SK-MEL-5 (cell line): Measurements from ENCODE around the gene OR2L5. TPM values are rescaled to one million over a fixed set of nuclear protein-coding genes. Genes with fewer than 3 reads are reported as not detected.

Experiments
- small RNA-seq, 2 experiments: library from RNA; depleted of rRNA; stranded (forward); fragments of <200 nt; gene quantifications; one replicate each; pipeline ENCODE3, GENCODE V24; 2014
- total RNA-seq: library from RNA; depleted of rRNA; stranded (reverse); fragments of >200 nt; shearing (Covaris generic); gene quantifications from 2 replicates; pipeline ENCODE4 v1.2.3, GENCODE V29; 2014; rRNA removed

OR2L5 gene
- total RNA-seq, 1 experiment from 2014 or later: not detected

Small RNAs within 50 kb of the gene (small RNA-seq; reads per million reads assigned to genes)
- gene RF00019: 0 reads per million in 2 experiments

Other genes with a start within 250 kb of the OR2L5 start
- gene OR14A16, start 189.5 kb upstream of the OR2L5 start, total RNA-seq: not detected in 2 replicates
- gene OR11L1, start 171.8 kb upstream of the OR2L5 start, total RNA-seq: not detected in 2 replicates
- 0.13 and 0.16 TPM in 2 replicates for gene TRIM58, start 156.5 kb upstream of the OR2L5 start, total RNA-seq
- not detected in 2 replicates for gene OR2W3, start 118.1 kb upstream of the OR2L5 start, total RNA-seq
- not detected in 2 replicates for gene OR2T8, start 93.4 kb upstream of the OR2L5 start, total RNA-seq
- gene OR2AJ1, start 88.8 kb upstream of the OR2L5 start, total RNA-seq: not detected in 2 replicates
- not detected in 2 replicates for gene OR2L8, start 64.8 kb upstream of the OR2L5 start, total RNA-seq
- gene OR2AK2, start 48.4 kb upstream of the OR2L5 start, total RNA-seq: not detected in 2 replicates
- gene OR2L2, start 16.4 kb downstream of the OR2L5 start, total RNA-seq: not detected in 2 replicates
- not detected in 2 replicates for gene OR2L3, start 33.2 kb downstream of the OR2L5 start, total RNA-seq
- gene OR2L13, start 81.5 kb downstream of the OR2L5 start, total RNA-seq: not detected in 2 replicates
- not detected in 2 replicates for gene OR2M5, start 131.5 kb downstream of the OR2L5 start, total RNA-seq
- gene OR2M2, start 161.2 kb downstream of the OR2L5 start, total RNA-seq: not detected in 2 replicates
- gene OR2M3, start 183.6 kb downstream of the OR2L5 start, total RNA-seq: not detected in 2 replicates
- not detected in 2 replicates for gene OR2M4, start 217.8 kb downstream of the OR2L5 start, total RNA-seq